Measurements from ENCODE around the gene SLC24A3. TPM values are rescaled to one million over a fixed set of nuclear protein-coding genes. Genes with fewer than 3 reads are reported as not detected.

Gene SLC24A3
- total RNA-seq, 1 donor from 2014 or later: 0.10 TPM

GRCh38 chr20:19492116-19492515 is 279.7 kb downstream of the SLC24A3 start:
- TF ChIP-seq CTCF (IDR thresholded peaks at IDR 0.05): no peak
- no peak for DNase-seq (ENCODE audit: low spot score)
- Mint-ChIP-seq H3K36me3 (ENCODE audit: low read depth) (no peaks in the 10 kb centered on the region), H3K4me3 (ENCODE audit: unreplicated experiment) (no peak overlapping the region), H3K4me1 (ENCODE audit: low read depth) (no peaks in the 10 kb centered on the region), H3K27ac (ENCODE audit: unreplicated experiment) (no peak overlapping the region), H3K27me3 (ENCODE audit: low read depth) (no peaks in the 10 kb centered on the region), H3K9me3 (ENCODE audit: low read depth) (no peaks in the 10 kb centered on the region)

- Mint-ChIP-seq H3K27me3 (ENCODE audit: low read depth) (no peaks in the 10 kb centered on the region), H3K4me1 (ENCODE audit: low read depth) (no peaks in the 10 kb centered on the region), H3K36me3 (ENCODE audit: low read depth) (no peaks in the 10 kb centered on the region), H3K27ac (ENCODE audit: unreplicated experiment) (no peak overlapping the region), H3K9me3 (ENCODE audit: low read depth) (no peaks in the 10 kb centered on the region), H3K4me3 (ENCODE audit: unreplicated experiment) (no peak overlapping the region)
- TF ChIP-seq CTCF (IDR thresholded peaks at IDR 0.05): no peak
- no peak for DNase-seq (ENCODE audit: low spot score)
These were observed 280.4 kb downstream of the SLC24A3 start for GRCh38 chr20:19492687-19493336.

GRCh38 chr20:19493794-19494495 is 281.5 kb downstream of the SLC24A3 start:
- H3K36me3 Mint-ChIP-seq (ENCODE audit: low read depth): no peaks in the 10 kb centered on the region
- no peak overlapping the region for H3K4me3 Mint-ChIP-seq (ENCODE audit: unreplicated experiment)
- H3K27me3 Mint-ChIP-seq (ENCODE audit: low read depth): no peaks in the 10 kb centered on the region
- H3K9me3 Mint-ChIP-seq (ENCODE audit: low read depth): no peaks in the 10 kb centered on the region
- no peaks in the 10 kb centered on the region for H3K4me1 Mint-ChIP-seq (ENCODE audit: low read depth)
- DNase-seq (ENCODE audit: low spot score): no peak
- no peak for TF ChIP-seq CTCF (IDR thresholded peaks at IDR 0.05)
- no peak overlapping the region for H3K27ac Mint-ChIP-seq (ENCODE audit: unreplicated experiment)

GRCh38 chr20:19495905-19496703 is 283.7 kb downstream of the SLC24A3 start:
- no peaks in the 10 kb centered on the region for H3K4me1 Mint-ChIP-seq (ENCODE audit: low read depth)
- no peaks in the 10 kb centered on the region for H3K36me3 Mint-ChIP-seq (ENCODE audit: low read depth)
- H3K4me3 Mint-ChIP-seq (ENCODE audit: unreplicated experiment): no peak overlapping the region
- no peak for DNase-seq (ENCODE audit: low spot score)
- no peak overlapping the region for H3K27ac Mint-ChIP-seq (ENCODE audit: unreplicated experiment)
- no peak for TF ChIP-seq CTCF (IDR thresholded peaks at IDR 0.05)
- H3K27me3 Mint-ChIP-seq (ENCODE audit: low read depth): no peaks in the 10 kb centered on the region
- H3K9me3 Mint-ChIP-seq (ENCODE audit: low read depth): no peaks in the 10 kb centered on the region

GRCh38 chr20:19497064-19497463 is 284.6 kb downstream of the SLC24A3 start:
- TF ChIP-seq CTCF (IDR thresholded peaks at IDR 0.05): no peak
- H3K27me3 Mint-ChIP-seq (ENCODE audit: low read depth): no peaks in the 10 kb centered on the region
- DNase-seq (ENCODE audit: low spot score): no peak
- H3K27ac Mint-ChIP-seq (ENCODE audit: unreplicated experiment): no peak overlapping the region
- no peaks in the 10 kb centered on the region for H3K9me3 Mint-ChIP-seq (ENCODE audit: low read depth)
- no peaks in the 10 kb centered on the region for H3K36me3 Mint-ChIP-seq (ENCODE audit: low read depth)
- no peaks in the 10 kb centered on the region for H3K4me1 Mint-ChIP-seq (ENCODE audit: low read depth)
- no peak overlapping the region for H3K4me3 Mint-ChIP-seq (ENCODE audit: unreplicated experiment)

All from chondrocyte (in vitro differentiated cells).